Liver (tissue), 9 donors: ENCODE measurements around the gene KRTAP9-9. TPM values are rescaled to one million over a fixed set of nuclear protein-coding genes. Genes with fewer than 3 reads are reported as not detected.
"Not testable (repeated sequence)": the region's sequence is repeated elsewhere in the genome, so short reads cannot be mapped to it uniquely, and the experiment has no call there.

ENCODE experiments used
- DNase-seq: peaks from one replicate; pipeline ENCODE4 v3.0.0-alpha.2; 2017; ENCODE audit warnings: low spot score
- H3K27ac ChIP-seq, 2 donors: one replicate each; pipeline ENCODE4 v1.7.0; 2013; ENCODE audit warnings: inconsistent platforms in 2 of 2, low read length in 2 of 2, control low read depth in 1 of 2, low read depth in 1 of 2, mild to moderate bottlenecking in 1 of 2
- H3K27me3 ChIP-seq, 4 donors: one replicate each; pipeline versions ENCODE4 v1.6.1 to v1.7.0; 2013; ENCODE audit warnings: low read length in 3 of 4, inconsistent platforms in 1 of 4, mild to moderate bottlenecking in 1 of 4, moderate library complexity in 1 of 4; ENCODE audit not compliant: control insufficient read depth in 4 of 4, insufficient read depth in 4 of 4
- H3K36me3 ChIP-seq, 4 donors: one replicate each; pipeline versions ENCODE4 v1.6.1 to v1.7.0; 2013; ENCODE audit warnings: low read length in 3 of 4, mild to moderate bottlenecking in 3 of 4, low read depth in 1 of 4, moderate library complexity in 1 of 4; ENCODE audit not compliant: control insufficient read depth in 4 of 4, insufficient read depth in 3 of 4
- H3K4me1 ChIP-seq, 4 donors: one replicate each; pipeline versions ENCODE4 v1.6.1 to v1.7.0; 2013; ENCODE audit warnings: low read length in 3 of 4, mild to moderate bottlenecking in 3 of 4, moderate library complexity in 1 of 4; ENCODE audit not compliant: control insufficient read depth in 4 of 4, insufficient read depth in 4 of 4
- H3K4me3 ChIP-seq, 3 donors: one replicate each; pipeline versions ENCODE4 v1.6.1 to v1.7.0; 2013; ENCODE audit warnings: low read length in 3 of 3, control low read depth in 1 of 3, low read depth in 1 of 3, mild to moderate bottlenecking in 1 of 3
- H3K9ac ChIP-seq, 2 donors: one replicate each; pipeline ENCODE4 v1.7.0; 2013; ENCODE audit warnings: low read length in 2 of 2, mild to moderate bottlenecking in 2 of 2, moderate library complexity in 2 of 2, control low read depth in 1 of 2, low read depth in 1 of 2
- H3K9me3 ChIP-seq, 4 donors: one replicate each; pipeline versions ENCODE4 v1.6.1 to v1.7.0; 2013; ENCODE audit warnings: low read length in 3 of 4; ENCODE audit not compliant: control insufficient read depth in 4 of 4
- ATF3 ChIP-seq: IDR thresholded peaks from 2 replicates; pipeline ENCODE4 v1.6.1; 2016; ENCODE audit warnings: antibody characterized with exemption
- CTCF ChIP-seq: fragments of 150-350 bp; IDR thresholded peaks from 2 replicates; pipeline ENCODE4 v1.5.1; 2017; ENCODE audit warnings: improper control_type of control experiment, low read depth, low read length; ENCODE audit not compliant: missing input control
- GABPA ChIP-seq, 2 donors: IDR thresholded peaks in 1 of 2; conservative IDR thresholded peaks in 1 of 2; 2 replicates each; pipeline ENCODE4 v1.6.1; 2016; ENCODE audit warnings: antibody characterized with exemption in 2 of 2, mild to moderate bottlenecking in 1 of 2, moderate library complexity in 1 of 2
- HNF4A ChIP-seq, 2 donors: conservative IDR thresholded peaks; 2 replicates each; pipeline ENCODE4 v1.6.1; 2016; ENCODE audit warnings: antibody characterized with exemption in 2 of 2, mild to moderate bottlenecking in 2 of 2
- HNF4G ChIP-seq: IDR thresholded peaks from 2 replicates; pipeline ENCODE4 v1.6.1; 2016; ENCODE audit warnings: antibody characterized with exemption
- NR2F2 ChIP-seq: IDR thresholded peaks from 2 replicates; pipeline ENCODE4 v1.6.1; 2016; ENCODE audit warnings: antibody characterized with exemption
- RAD21 ChIP-seq, 2 donors: IDR thresholded peaks; 2 replicates each; pipeline ENCODE4 v1.6.1; 2016; ENCODE audit warnings: antibody characterized with exemption in 2 of 2, mild to moderate bottlenecking in 2 of 2
- REST ChIP-seq: IDR thresholded peaks from 2 replicates; pipeline ENCODE4 v1.6.1; 2016; ENCODE audit warnings: antibody characterized with exemption, mild to moderate bottlenecking
- RXRA ChIP-seq, 2 donors: IDR thresholded peaks; 2 replicates each; pipeline ENCODE4 v1.6.1; 2017 to 2018; ENCODE audit warnings: antibody characterized with exemption in 2 of 2, mild to moderate bottlenecking in 1 of 2
- SP1 ChIP-seq: IDR thresholded peaks from 2 replicates; pipeline ENCODE4 v1.6.1; 2018; ENCODE audit warnings: antibody characterized with exemption, mild to moderate bottlenecking
- YY1 ChIP-seq: IDR thresholded peaks from 2 replicates; pipeline ENCODE4 v1.6.1; 2016; ENCODE audit warnings: antibody characterized with exemption, mild to moderate bottlenecking
- WGBS: extraction: QIAGEN DNeasy Blood & Tissue Kit; methylation state at CpG from one replicate; pipeline ENCODE4 v1.1.7; 2013; 5-methylcytosine and 5-hydroxymethylcytosine counted together
- polyA plus RNA-seq, 2 donors: library from polyadenylated mRNA; stranded (reverse) in 1 of 2; unstranded in 1 of 2; fragments of 200-250 nt in 1 of 2; fragments of >200 nt in 1 of 2; fragmentation: Nextera tagmentation in 1 of 2; extraction: Ambion mirVana in 1 of 2; gene quantifications; one replicate each; pipeline versions ENCODE4 v1.2.1 to v1.2.3, GENCODE V29; 2013 to 2015
- total RNA-seq, 2 donors: library from RNA; depleted of rRNA; stranded (reverse); fragments of >200 nt; gene quantifications; one replicate each; pipeline ENCODE4 v1.2.3, GENCODE V29; 2014
- donor health status: healthy.
- donor health status: healthy.
- donor health status: healthy.
- donor health status: healthy.
- donor health status: healthy.

KRTAP9-9 gene
- total and polyA plus RNA-seq, 4 donors: not detected

GRCh38 chr17:41226051-41226450 is 29.1 kb upstream of the KRTAP9-9 start:
- Histone ChIP-seq H3K27ac (no peak overlapping the region), H3K4me3 (no peak overlapping the region), H3K9me3 (peaks cover 0 to 3% (median 0%) of the 10 kb centered on the region in 4 donors), H3K36me3 (no peaks in the 10 kb centered on the region), H3K9ac (no peak overlapping the region), H3K27me3 (peaks cover 0 to 5% (median 0%) of the 10 kb centered on the region in 4 donors), H3K4me1 (no peaks in the 10 kb centered on the region)
- DNase-seq: no peak
- WGBS: 91% methylated on average over 6 of the region's 6 CpGs
- TF ChIP-seq HNF4G (no peak), HNF4A (conservative IDR thresholded peaks at IDR 0.05) (no peak), RAD21 (IDR thresholded peaks at IDR 0.05) (no peak), NR2F2 (no peak), REST (no peak)

GRCh38 chr17:41226598-41227095 is 28.5 kb upstream of the KRTAP9-9 start, which contains the start of gene KRTAP9-2:
KRTAP9-2 (plus strand) TSS chr17:41226648; CDS start chr17:41226655, 7 bp downstream.
- not testable (repeated sequence) for DNase-seq, H3K36me3 ChIP-seq, H3K27ac ChIP-seq, H3K27me3 ChIP-seq, H3K4me3 ChIP-seq, H3K9me3 ChIP-seq, H3K9ac ChIP-seq, H3K4me1 ChIP-seq
- WGBS: 54% methylated on average over 2 of the region's 4 CpGs

- TF ChIP-seq GABPA (IDR thresholded peaks at IDR 0.05 in 1 of 2, conservative IDR thresholded peaks at IDR 0.05 in 1 of 2): no peak
- TF ChIP-seq HNF4G: no peak
- TF ChIP-seq RXRA (IDR thresholded peaks at IDR 0.05): no peak
- no peak for TF ChIP-seq CTCF
- no peak for TF ChIP-seq HNF4A (conservative IDR thresholded peaks at IDR 0.05)
- no peak for TF ChIP-seq ATF3
- no peak for TF ChIP-seq SP1
- TF ChIP-seq YY1: no peak
- TF ChIP-seq REST: no peak
- peaks cover 0 to 3% (median 0%) of the 10 kb centered on the region in 4 donors for H3K9me3 ChIP-seq
- H3K27ac ChIP-seq: no peak overlapping the region
- H3K4me3 ChIP-seq: no peak overlapping the region
- no peak overlapping the region for H3K9ac ChIP-seq
- no peak for DNase-seq
- no peaks in the 10 kb centered on the region for H3K4me1 ChIP-seq
- no peaks in the 10 kb centered on the region for H3K36me3 ChIP-seq
- peaks cover 0 to 9% (median 0%) of the 10 kb centered on the region in 4 donors for H3K27me3 ChIP-seq
These were observed 25.1 kb upstream of the KRTAP9-9 start for GRCh38 chr17:41230094-41230493.
